CD4-positive, alpha-beta T cell treated with Interleukin-15 for 4 hours (primary cell): ENCODE measurements around the gene RTRAF.

Experiments used
- DNase-seq: peaks from one replicate; pipeline ENCODE4 v3.0.0-alpha.2; 2020; ENCODE audit warnings: low spot score

Gene RTRAF

GRCh38 chr14:52049721-52050588, 60.6 kb downstream of the RTRAF start:
- DNase-seq = no peak

- DNase-seq = no peak
Observed at GRCh38 chr14:52051251-52051650, 61.9 kb downstream of the RTRAF start.

- DNase-seq = no peak
Observed at GRCh38 chr14:52051871-52052270, 62.5 kb downstream of the RTRAF start.

- no peak for DNase-seq
Observed at GRCh38 chr14:52052288-52052943, 63.1 kb downstream of the RTRAF start.

- no peak for DNase-seq
Observed at GRCh38 chr14:52053044-52053443, 63.7 kb downstream of the RTRAF start.

GRCh38 chr14:52054678-52055077, 65.3 kb downstream of the RTRAF start:
- DNase-seq = no peak

- no peak for DNase-seq
Observed at GRCh38 chr14:52055167-52055566, 65.8 kb downstream of the RTRAF start.

- DNase-seq = no peak
Observed at GRCh38 chr14:52058341-52058740, 69.0 kb downstream of the RTRAF start.

GRCh38 chr14:52059649-52060048, 70.3 kb downstream of the RTRAF start:
- no peak for DNase-seq

GRCh38 chr14:52060080-52060479, 70.7 kb downstream of the RTRAF start:
- DNase-seq = no peak
